MCF 10A (cell line): ENCODE data around the gene KPNA2. TPM values are rescaled to one million over a fixed set of nuclear protein-coding genes. Genes with fewer than 3 reads are reported as not detected.
"Not testable (repeated sequence)": the region's sequence is repeated elsewhere in the genome, so short reads cannot be mapped to it uniquely, and the experiment has no call there.

Experiments
- BruUV-seq: library from RNA; stranded (reverse); fragments of 400-500 nt; replicated peaks from 2 replicates; lab custom pipeline; 2021; lab: Mats Ljungman, UMichigan
- CTCF ChIA-PET: fragments of 300-600 bp; sonication (Branson Sonifier 250); formaldehyde crosslinking; extraction: SDS; loops from one replicate; lab custom pipeline; 2021; ENCODE audit warnings: antibody characterized with exemption, inconsistent platforms; lab: Yijun Ruan, JAX
- POLR2A ChIA-PET: fragments of 300-600, 350-650 bp; sonication (Branson Sonifier 250); formaldehyde crosslinking; extraction: SDS; loops from one replicate; lab custom pipeline; 2020; ENCODE audit warnings: antibody characterized with exemption, inconsistent platforms; lab: Yijun Ruan, JAX
- DNase-seq: peaks from one replicate; pipeline ENCODE4 v3.0.0-alpha.2; 2018; ENCODE audit not compliant: unreplicated experiment
- H3K27ac Mint-ChIP-seq: one replicate; pipeline ENCODE4 v1.8.0; 2022; ENCODE audit warnings: mild to moderate bottlenecking, low read depth, mixed read lengths; ENCODE audit not compliant: unreplicated experiment
- H3K27me3 Mint-ChIP-seq: one replicate; pipeline ENCODE4 v1.8.0; 2022; ENCODE audit warnings: mixed read lengths; ENCODE audit not compliant: insufficient read depth, unreplicated experiment
- H3K36me3 Mint-ChIP-seq: one replicate; pipeline ENCODE4 v1.8.0; 2022; ENCODE audit warnings: mild to moderate bottlenecking, moderate library complexity, mixed read lengths; ENCODE audit not compliant: insufficient read depth, unreplicated experiment
- H3K4me1 Mint-ChIP-seq: one replicate; pipeline ENCODE4 v1.8.0; 2022; ENCODE audit warnings: mixed read lengths; ENCODE audit not compliant: insufficient read depth, unreplicated experiment
- H3K4me3 Mint-ChIP-seq: one replicate; pipeline ENCODE4 v1.8.0; 2022; ENCODE audit warnings: mild to moderate bottlenecking, moderate library complexity, mixed read lengths; ENCODE audit not compliant: unreplicated experiment
- H3K9me3 Mint-ChIP-seq: one replicate; pipeline ENCODE4 v1.8.0; 2022; ENCODE audit warnings: mixed read lengths; ENCODE audit not compliant: unreplicated experiment
- CTCF ChIP-seq: fragments of 200-600 bp; IDR thresholded peaks from one replicate; pipeline ENCODE4 v1.8.0; 2022; ENCODE audit warnings: antibody characterized with exemption, mild to moderate bottlenecking; ENCODE audit not compliant: unreplicated experiment
- intact Hi-C: fragments of 100-400 bp; cut with micrococcal nuclease; formaldehyde crosslinking; loops from 2 replicates; pipeline ENCODE4 v1.14.1; 2022
- total RNA-seq: library from RNA; stranded (reverse); gene quantifications from 2 replicates; pipeline ENCODE4 v1.2.3, GENCODE V29; 2022

Gene KPNA2
- total RNA-seq, 1 experiment from 2014 or later: 132 TPM

- intact Hi-C loops: no loop called here
- POLR2A ChIA-PET: no interaction called here
These were observed 38.7 kb downstream of the KPNA2 start for GRCh38 chr17:68074279-68074678.

GRCh38 chr17:68075953-68076607, 40.5 kb downstream of the KPNA2 start:
- DNase-seq, intact Hi-C loops: not testable (repeated sequence)

More at GRCh38 chr17:68074279-68074678, 38.7 kb downstream of the KPNA2 start:
- Mint-ChIP-seq H3K9me3 (no peaks in the 10 kb centered on the region), H3K27ac (no peak overlapping the region), H3K4me3 (no peak overlapping the region), H3K4me1 (no peaks in the 10 kb centered on the region), H3K36me3 (no peaks in the 10 kb centered on the region), H3K27me3 (no peaks in the 10 kb centered on the region)
- CTCF ChIA-PET: interaction anchor here (1.4 kb wide), 1 partner anchor 99 kb away, joined by 4 read pairs; no protein-coding TSS in a partner anchor
- BruUV-seq: no TSS peak
- DNase-seq: no peak
- no peak for TF ChIP-seq CTCF

GRCh38 chr17:68077498-68077897, 42.0 kb downstream of the KPNA2 start:
- H3K4me3 Mint-ChIP-seq, H3K36me3 Mint-ChIP-seq, DNase-seq, CTCF ChIA-PET, POLR2A ChIA-PET, H3K27ac Mint-ChIP-seq, intact Hi-C loops, H3K27me3 Mint-ChIP-seq, H3K9me3 Mint-ChIP-seq, BruUV-seq, H3K4me1 Mint-ChIP-seq: not testable (repeated sequence)

More at GRCh38 chr17:68075953-68076607, 40.5 kb downstream of the KPNA2 start:
- CTCF ChIA-PET, H3K27ac Mint-ChIP-seq, H3K4me1 Mint-ChIP-seq, H3K36me3 Mint-ChIP-seq, H3K9me3 Mint-ChIP-seq, H3K27me3 Mint-ChIP-seq, BruUV-seq, POLR2A ChIA-PET, H3K4me3 Mint-ChIP-seq: not testable (repeated sequence)

- Mint-ChIP-seq H3K9me3 (no peaks in the 10 kb centered on the region), H3K36me3 (no peaks in the 10 kb centered on the region), H3K4me3 (no peak overlapping the region), H3K27ac (no peak overlapping the region), H3K27me3 (no peaks in the 10 kb centered on the region), H3K4me1 (no peaks in the 10 kb centered on the region)
- CTCF ChIA-PET: no interaction called here
- TF ChIP-seq CTCF: no peak
- DNase-seq: no peak
- intact Hi-C loops: no loop called here
- no TSS peak for BruUV-seq
- POLR2A ChIA-PET: no interaction called here
These were observed 45.0 kb downstream of the KPNA2 start for GRCh38 chr17:68080411-68081150.

GRCh38 chr17:68081305-68082265, 46.0 kb downstream of the KPNA2 start:
- intact Hi-C loops, H3K4me3 Mint-ChIP-seq, BruUV-seq, H3K27me3 Mint-ChIP-seq, H3K27ac Mint-ChIP-seq, H3K4me1 Mint-ChIP-seq, H3K9me3 Mint-ChIP-seq, H3K36me3 Mint-ChIP-seq, POLR2A ChIA-PET, DNase-seq: not testable (repeated sequence)
- CTCF ChIA-PET: interaction anchor here (0.6 kb wide), 1 partner anchor 26 kb away, joined by 3 read pairs; no protein-coding TSS in a partner anchor
